GM21423 (cell line): Measurements from ENCODE around the gene AMBP.

Experiments
- ATAC-seq: cut with Tn5 transposase; IDR thresholded peaks from one replicate; pipeline ENCODE4 v1.9.1; 2021; ENCODE audit warnings: mild to moderate bottlenecking, moderate library complexity; ENCODE audit not compliant: unreplicated experiment

AMBP gene

GRCh38 chr9:114078021-114078780, at the start of gene AMBP:
AMBP (minus strand) TSS chr9:114078300; CDS start chr9:114078209, 91 bp downstream.
- ATAC-seq = no peak

- ATAC-seq = no peak
Observed at GRCh38 chr9:114126247-114127060, 48.4 kb upstream of the AMBP start.

GRCh38 chr9:114125476-114126013, 47.4 kb upstream of the AMBP start:
- no peak for ATAC-seq

GRCh38 chr9:114124666-114125475, 46.8 kb upstream of the AMBP start:
- no peak for ATAC-seq

GRCh38 chr9:114124138-114124537, 46.0 kb upstream of the AMBP start:
- ATAC-seq = no peak

- ATAC-seq = no peak
Observed at GRCh38 chr9:114123031-114123977, 45.2 kb upstream of the AMBP start.

GRCh38 chr9:114122136-114123027, 44.3 kb upstream of the AMBP start:
- ATAC-seq = no peak

- no peak for ATAC-seq
Observed at GRCh38 chr9:114121227-114122135, 43.4 kb upstream of the AMBP start.

- no peak for ATAC-seq
Observed at GRCh38 chr9:114120192-114121014, 42.3 kb upstream of the AMBP start.

GRCh38 chr9:114119242-114120191, 41.4 kb upstream of the AMBP start:
- ATAC-seq = no peak

- no peak for ATAC-seq
Observed at GRCh38 chr9:114117996-114118830, 40.1 kb upstream of the AMBP start.

- ATAC-seq = no peak
Observed at GRCh38 chr9:114117614-114117995, 39.5 kb upstream of the AMBP start.

GRCh38 chr9:114116126-114116747, 38.1 kb upstream of the AMBP start:
- ATAC-seq = no peak

GRCh38 chr9:114115654-114116125, 37.6 kb upstream of the AMBP start:
- no peak for ATAC-seq
